ENCODE results near the gene CDH11. TPM values are rescaled to one million over a fixed set of nuclear protein-coding genes. Genes with fewer than 3 reads are reported as not detected.

The CDH11 gene
- total and polyA plus RNA-seq, 10 of the 15 experiments (the other 5 are each of a cell fraction or from before 2014, with no cell fraction given): 0.31 to 9.7 (median 0.87) TPM

DNA sequence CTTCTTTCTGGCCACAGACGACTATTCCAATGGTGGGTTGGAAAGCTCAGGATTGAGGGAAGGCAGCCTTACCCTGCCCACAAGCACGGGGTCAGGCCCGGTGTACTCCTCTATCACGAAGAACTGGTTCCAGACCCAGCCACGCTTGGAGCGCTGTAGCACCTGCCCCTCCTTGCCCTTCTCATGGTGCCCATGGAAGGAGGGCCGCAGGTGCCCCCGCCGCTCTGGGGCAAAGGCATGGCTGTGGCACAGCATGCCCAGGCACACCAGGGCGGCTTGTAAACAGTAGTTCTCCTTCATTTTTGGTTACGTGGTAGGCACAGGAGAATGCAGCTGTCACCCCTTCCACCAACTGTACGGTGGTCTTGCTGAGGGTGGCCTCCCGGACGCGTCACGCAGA lies 117.3 kb downstream of the CDH11 start:
- ChIA-PET CTCF (no interaction called here), POLR2A (interaction anchor here (0.8 kb wide), 1 partner anchor 17 kb away, joined by 3 read pairs; no protein-coding TSS in a partner anchor), SMC1A (ENCODE audit: uncharacterized antibody, unreplicated experiment) (no interaction called here), RAD21 (ENCODE audit: unreplicated experiment) (no interaction called here)
- no peaks in the 10 kb centered on the region for H3K4me1 ChIP-seq (ENCODE audit: control insufficient read depth, insufficient read depth, low read length)
- H3K27me3 ChIP-seq (replicated peaks in 1 of 2; ENCODE audit: control insufficient read depth in 2 of 2, insufficient read depth in 2 of 2, low read length in 1 of 2): no peaks in the 10 kb centered on the region
- H3K27ac ChIP-seq (ENCODE audit: control insufficient read depth, insufficient read depth): no peak overlapping the region
- in situ Hi-C loops (cut with MboI): no loop called here
- no peak overlapping the region for H3K4me3 ChIP-seq
- no peak overlapping the region for H2AFZ ChIP-seq (ENCODE audit: control insufficient read depth, low read depth, low read length)
- no peak overlapping the region for H3K9ac ChIP-seq (ENCODE audit: control insufficient read depth, insufficient read depth, low read length)
- H3K4me2 ChIP-seq (ENCODE audit: control insufficient read depth, insufficient read depth): no peak overlapping the region
- no peaks in the 10 kb centered on the region for H3K79me2 ChIP-seq (ENCODE audit: control insufficient read depth, insufficient read depth, low read length)
- no peaks in the 10 kb centered on the region for H3K9me3 ChIP-seq (replicated peaks; ENCODE audit: control insufficient read depth, insufficient read depth, low read length)
- DNase-seq (ENCODE audit: low read depth, low spot score) (no peak), ATAC-seq (no peak), FAIRE-seq (no peak)
- no peaks in the 10 kb centered on the region for H3K36me3 ChIP-seq (ENCODE audit: control insufficient read depth in 2 of 2, insufficient read depth in 2 of 2, low read length in 1 of 2)
- BruUV-seq (replicated peaks): no TSS peak
- no peaks in the 10 kb centered on the region for H4K20me1 ChIP-seq (ENCODE audit: control insufficient read depth, insufficient read depth)
- 50% methylated on average over 16 of the region's 16 CpGs for WGBS (ENCODE audit: insufficient coverage, insufficient replicate concordance, low lambda C conversion rate, missing lambda C conversion rate)
- intact Hi-C loops (cut with micrococcal nuclease; ENCODE audit: unreplicated experiment): no loop called here
- TF ChIP-seq, protein P1, sequence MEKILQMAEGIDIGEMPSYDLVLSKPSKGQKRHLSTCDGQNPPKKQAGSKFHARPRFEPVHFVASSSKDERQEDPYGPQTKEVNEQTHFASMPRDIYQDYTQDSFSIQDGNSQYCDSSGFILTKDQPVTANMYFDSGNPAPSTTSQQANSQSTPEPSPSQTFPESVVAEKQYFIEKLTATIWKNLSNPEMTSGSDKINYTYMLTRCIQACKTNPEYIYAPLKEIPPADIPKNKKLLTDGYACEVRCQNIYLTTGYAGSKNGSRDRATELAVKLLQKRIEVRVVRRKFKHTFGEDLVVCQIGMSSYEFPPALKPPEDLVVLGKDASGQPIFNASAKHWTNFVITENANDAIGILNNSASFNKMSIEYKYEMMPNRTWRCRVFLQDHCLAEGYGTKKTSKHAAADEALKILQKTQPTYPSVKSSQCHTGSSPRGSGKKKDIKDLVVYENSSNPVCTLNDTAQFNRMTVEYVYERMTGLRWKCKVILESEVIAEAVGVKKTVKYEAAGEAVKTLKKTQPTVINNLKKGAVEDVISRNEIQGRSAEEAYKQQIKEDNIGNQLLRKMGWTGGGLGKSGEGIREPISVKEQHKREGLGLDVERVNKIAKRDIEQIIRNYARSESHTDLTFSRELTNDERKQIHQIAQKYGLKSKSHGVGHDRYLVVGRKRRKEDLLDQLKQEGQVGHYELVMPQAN (conservative IDR thresholded peaks at IDR 0.05): no peak
- TF ChIP-seq, protein P2, sequence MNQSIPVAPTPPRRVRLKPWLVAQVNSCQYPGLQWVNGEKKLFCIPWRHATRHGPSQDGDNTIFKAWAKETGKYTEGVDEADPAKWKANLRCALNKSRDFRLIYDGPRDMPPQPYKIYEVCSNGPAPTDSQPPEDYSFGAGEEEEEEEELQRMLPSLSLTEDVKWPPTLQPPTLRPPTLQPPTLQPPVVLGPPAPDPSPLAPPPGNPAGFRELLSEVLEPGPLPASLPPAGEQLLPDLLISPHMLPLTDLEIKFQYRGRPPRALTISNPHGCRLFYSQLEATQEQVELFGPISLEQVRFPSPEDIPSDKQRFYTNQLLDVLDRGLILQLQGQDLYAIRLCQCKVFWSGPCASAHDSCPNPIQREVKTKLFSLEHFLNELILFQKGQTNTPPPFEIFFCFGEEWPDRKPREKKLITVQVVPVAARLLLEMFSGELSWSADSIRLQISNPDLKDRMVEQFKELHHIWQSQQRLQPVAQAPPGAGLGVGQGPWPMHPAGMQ (IDR thresholded peaks at IDR 0.05; ENCODE audit: borderline replicate concordance): no peak
- TF ChIP-seq SIX5 (IDR thresholded peaks at IDR 0.05; ENCODE audit: low read depth, low read length, severe bottlenecking) (no peak), RFX5 (IDR thresholded peaks at IDR 0.05; ENCODE audit: low read depth, low read length) (no peak), ZSCAN29 (IDR thresholded peaks at IDR 0.05) (no peak), MXI1 (IDR thresholded peaks at IDR 0.05; ENCODE audit: low read depth, low read length) (no peak), NFYB (IDR thresholded peaks at IDR 0.05; ENCODE audit: insufficient read depth, low read depth, low read length) (no peak), RCOR1 (conservative IDR thresholded peaks at IDR 0.05; ENCODE audit: low read depth, low read length) (no peak), BMI1 (IDR thresholded peaks at IDR 0.05; ENCODE audit: borderline replicate concordance) (no peak), SIN3A (IDR thresholded peaks at IDR 0.05; ENCODE audit: low read depth, low read length) (no peak)
- TF ChIP-seq, protein P3, sequence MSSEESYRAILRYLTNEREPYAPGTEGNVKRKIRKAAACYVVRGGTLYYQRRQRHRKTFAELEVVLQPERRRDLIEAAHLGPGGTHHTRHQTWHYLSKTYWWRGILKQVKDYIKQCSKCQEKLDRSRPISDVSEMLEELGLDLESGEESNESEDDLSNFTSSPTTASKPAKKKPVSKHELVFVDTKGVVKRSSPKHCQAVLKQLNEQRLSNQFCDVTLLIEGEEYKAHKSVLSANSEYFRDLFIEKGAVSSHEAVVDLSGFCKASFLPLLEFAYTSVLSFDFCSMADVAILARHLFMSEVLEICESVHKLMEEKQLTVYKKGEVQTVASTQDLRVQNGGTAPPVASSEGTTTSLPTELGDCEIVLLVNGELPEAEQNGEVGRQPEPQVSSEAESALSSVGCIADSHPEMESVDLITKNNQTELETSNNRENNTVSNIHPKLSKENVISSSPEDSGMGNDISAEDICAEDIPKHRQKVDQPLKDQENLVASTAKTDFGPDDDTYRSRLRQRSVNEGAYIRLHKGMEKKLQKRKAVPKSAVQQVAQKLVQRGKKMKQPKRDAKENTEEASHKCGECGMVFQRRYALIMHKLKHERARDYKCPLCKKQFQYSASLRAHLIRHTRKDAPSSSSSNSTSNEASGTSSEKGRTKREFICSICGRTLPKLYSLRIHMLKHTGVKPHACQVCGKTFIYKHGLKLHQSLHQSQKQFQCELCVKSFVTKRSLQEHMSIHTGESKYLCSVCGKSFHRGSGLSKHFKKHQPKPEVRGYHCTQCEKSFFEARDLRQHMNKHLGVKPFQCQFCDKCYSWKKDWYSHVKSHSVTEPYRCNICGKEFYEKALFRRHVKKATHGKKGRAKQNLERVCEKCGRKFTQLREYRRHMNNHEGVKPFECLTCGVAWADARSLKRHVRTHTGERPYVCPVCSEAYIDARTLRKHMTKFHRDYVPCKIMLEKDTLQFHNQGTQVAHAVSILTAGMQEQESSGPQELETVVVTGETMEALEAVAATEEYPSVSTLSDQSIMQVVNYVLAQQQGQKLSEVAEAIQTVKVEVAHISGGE (CRISPR knock-in tag; IDR thresholded peaks at IDR 0.05): no peak
- TF ChIP-seq, protein P4, sequence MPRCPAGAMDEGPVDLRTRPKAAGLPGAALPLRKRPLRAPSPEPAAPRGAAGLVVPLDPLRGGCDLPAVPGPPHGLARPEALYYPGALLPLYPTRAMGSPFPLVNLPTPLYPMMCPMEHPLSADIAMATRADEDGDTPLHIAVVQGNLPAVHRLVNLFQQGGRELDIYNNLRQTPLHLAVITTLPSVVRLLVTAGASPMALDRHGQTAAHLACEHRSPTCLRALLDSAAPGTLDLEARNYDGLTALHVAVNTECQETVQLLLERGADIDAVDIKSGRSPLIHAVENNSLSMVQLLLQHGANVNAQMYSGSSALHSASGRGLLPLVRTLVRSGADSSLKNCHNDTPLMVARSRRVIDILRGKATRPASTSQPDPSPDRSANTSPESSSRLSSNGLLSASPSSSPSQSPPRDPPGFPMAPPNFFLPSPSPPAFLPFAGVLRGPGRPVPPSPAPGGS (IDR thresholded peaks at IDR 0.05; ENCODE audit: borderline replicate concordance, insufficient read depth, low read depth, low read length, poor library complexity, severe bottlenecking): no peak
- TF ChIP-seq, protein P5, sequence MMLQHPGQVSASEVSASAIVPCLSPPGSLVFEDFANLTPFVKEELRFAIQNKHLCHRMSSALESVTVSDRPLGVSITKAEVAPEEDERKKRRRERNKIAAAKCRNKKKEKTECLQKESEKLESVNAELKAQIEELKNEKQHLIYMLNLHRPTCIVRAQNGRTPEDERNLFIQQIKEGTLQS (IDR thresholded peaks at IDR 0.05; ENCODE audit: borderline replicate concordance, extremely low read depth, low read depth, low read length): no peak
- TF ChIP-seq, protein P6, sequence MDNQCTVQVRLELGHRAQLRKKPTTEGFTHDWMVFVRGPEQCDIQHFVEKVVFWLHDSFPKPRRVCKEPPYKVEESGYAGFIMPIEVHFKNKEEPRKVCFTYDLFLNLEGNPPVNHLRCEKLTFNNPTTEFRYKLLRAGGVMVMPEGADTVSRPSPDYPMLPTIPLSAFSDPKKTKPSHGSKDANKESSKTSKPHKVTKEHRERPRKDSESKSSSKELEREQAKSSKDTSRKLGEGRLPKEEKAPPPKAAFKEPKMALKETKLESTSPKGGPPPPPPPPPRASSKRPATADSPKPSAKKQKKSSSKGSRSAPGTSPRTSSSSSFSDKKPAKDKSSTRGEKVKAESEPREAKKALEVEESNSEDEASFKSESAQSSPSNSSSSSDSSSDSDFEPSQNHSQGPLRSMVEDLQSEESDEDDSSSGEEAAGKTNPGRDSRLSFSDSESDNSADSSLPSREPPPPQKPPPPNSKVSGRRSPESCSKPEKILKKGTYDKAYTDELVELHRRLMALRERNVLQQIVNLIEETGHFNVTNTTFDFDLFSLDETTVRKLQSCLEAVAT (IDR thresholded peaks at IDR 0.05): no peak

Data from GM12878 (cell line).